ENCODE measurements around the gene UST. TPM values are rescaled to one million over a fixed set of nuclear protein-coding genes. Genes with fewer than 3 reads are reported as not detected.

UST gene
- total and polyA plus RNA-seq, 2 of the 8 experiments (the other 6 are each of a cell fraction or from before 2014, with no cell fraction given), result 13.5 to 34.5 TPM

GRCh38 chr6:148990403-148990802, 243.6 kb downstream of the UST start:
- H4K20me1 ChIP-seq (replicated peaks in 1 of 2; ENCODE audit: control insufficient read depth in 1 of 2, insufficient read depth in 2 of 2, low read length in 2 of 2), result no peaks in the 10 kb centered on the region
- no peak overlapping the region for H3K4me2 ChIP-seq (ENCODE audit: insufficient read depth in 1 of 2, low read depth in 2 of 2, low read length in 2 of 2)
- H3K36me3 ChIP-seq (ENCODE audit: control insufficient read depth in 2 of 4, insufficient read depth in 4 of 4, low read length in 3 of 4), result peaks cover 0 to 20% (median 9%) of the 10 kb centered on the region in 4 experiments; a peak in 4 of 8 replicates
- no peaks in the 10 kb centered on the region for H3K79me2 ChIP-seq (ENCODE audit: control insufficient read depth in 1 of 2, insufficient read depth in 2 of 2, low read length in 2 of 2)
- H4K91ac ChIP-seq (replicated peaks; ENCODE audit: insufficient read length, low read length), result no peak overlapping the region
- H3K4me1 ChIP-seq (replicated peaks in 1 of 4; ENCODE audit: control insufficient read depth in 3 of 4, insufficient read depth in 4 of 4, low read length in 3 of 4), result peaks cover 0 to 13% (median 12%) of the 10 kb centered on the region in 4 experiments; a peak in 4 of 7 replicates
- H2BK5ac ChIP-seq (ENCODE audit: low read depth, low read length), result no peak overlapping the region
- TF ChIP-seq, protein P1, sequence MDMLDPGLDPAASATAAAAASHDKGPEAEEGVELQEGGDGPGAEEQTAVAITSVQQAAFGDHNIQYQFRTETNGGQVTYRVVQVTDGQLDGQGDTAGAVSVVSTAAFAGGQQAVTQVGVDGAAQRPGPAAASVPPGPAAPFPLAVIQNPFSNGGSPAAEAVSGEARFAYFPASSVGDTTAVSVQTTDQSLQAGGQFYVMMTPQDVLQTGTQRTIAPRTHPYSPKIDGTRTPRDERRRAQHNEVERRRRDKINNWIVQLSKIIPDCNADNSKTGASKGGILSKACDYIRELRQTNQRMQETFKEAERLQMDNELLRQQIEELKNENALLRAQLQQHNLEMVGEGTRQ (IDR thresholded peaks at IDR 0.05; ENCODE audit: low read length), result no peak
- TF ChIP-seq KDM4A (IDR thresholded peaks at IDR 0.05; ENCODE audit: low read depth, low read length, severe bottlenecking) (no peak), RXRA (IDR thresholded peaks at IDR 0.05; ENCODE audit: insufficient read depth, low read depth, low read length) (no peak), EP300 (IDR thresholded peaks at IDR 0.05; ENCODE audit: borderline replicate concordance in 1 of 2, low read depth in 2 of 2, low read length in 2 of 2) (no peak), RAD21 (IDR thresholded peaks at IDR 0.05 in 1 of 2, conservative IDR thresholded peaks at IDR 0.05 in 1 of 2; ENCODE audit: low read depth in 2 of 2, low read length in 2 of 2) (no peak), TBP (IDR thresholded peaks at IDR 0.05; ENCODE audit: low read depth, low read length) (no peak), GABPA (IDR thresholded peaks at IDR 0.05; ENCODE audit: borderline replicate concordance, insufficient read depth, low read length) (no peak), SRF (IDR thresholded peaks at IDR 0.05; ENCODE audit: low read depth, low read length) (no peak)
- no peak overlapping the region for H2BK120ac ChIP-seq (replicated peaks; ENCODE audit: low read depth, low read length)
- POLR2A ChIA-PET (ENCODE audit: partially characterized antibody), result no interaction called here
- H3K18ac ChIP-seq (ENCODE audit: extremely low read depth, low read length), result no peak overlapping the region
- H3K27ac ChIP-seq (ENCODE audit: low read depth, low read length), result no peak overlapping the region
- no peak overlapping the region for H2BK12ac ChIP-seq (ENCODE audit: low read depth, low read length)
- H3K79me1 ChIP-seq (ENCODE audit: low read depth, low read length), result no peaks in the 10 kb centered on the region
- H2BK15ac ChIP-seq (ENCODE audit: low read length), result no peak overlapping the region
- H4K8ac ChIP-seq (ENCODE audit: extremely low read depth, insufficient read depth, low read length), result no peak overlapping the region
- H2BK20ac ChIP-seq (ENCODE audit: low read length), result no peak overlapping the region
- no peak overlapping the region for H3K4me3 ChIP-seq (ENCODE audit: extremely low read depth in 1 of 4, insufficient read depth in 2 of 4, low read depth in 3 of 4, low read length in 4 of 4)
- FAIRE-seq (no peak), DNase-seq (ENCODE audit: low read depth in 1 of 2, low spot score in 2 of 2) (no peak)
- no peak overlapping the region for H3K23ac ChIP-seq (ENCODE audit: insufficient read length)
- H4K5ac ChIP-seq (ENCODE audit: insufficient read length, low read depth, low read length), result no peak overlapping the region
- no peak overlapping the region for H3K56ac ChIP-seq (replicated peaks; ENCODE audit: insufficient read length, low read depth, low read length)
- H3K4ac ChIP-seq (replicated peaks; ENCODE audit: insufficient read length, low read depth, low read length), result no peak overlapping the region
- no peak overlapping the region for H3K9ac ChIP-seq (replicated peaks in 1 of 4; ENCODE audit: extremely low read depth in 1 of 4, low read depth in 3 of 4, low read length in 3 of 4)
- no peaks in the 10 kb centered on the region for H3K27me3 ChIP-seq (replicated peaks in 1 of 4; ENCODE audit: control insufficient read depth in 3 of 4, extremely low read depth in 1 of 4, insufficient read depth in 3 of 4, low read length in 3 of 4)
- no peaks in the 10 kb centered on the region for H3K23me2 ChIP-seq (ENCODE audit: low read depth, low read length)
- H2AFZ ChIP-seq (ENCODE audit: low read length), result no peak overlapping the region
- CTCF ChIA-PET (ENCODE audit: partially characterized antibody), result interaction anchor here (0.8 kb wide), 1 partner anchor 412 kb away, joined by 4 read pairs; no protein-coding TSS in a partner anchor
- H3K9me3 ChIP-seq (ENCODE audit: insufficient read depth in 2 of 2, low read depth in 1 of 2, low read length in 1 of 2), result peaks cover 2 to 3% of the 10 kb centered on the region in 2 experiments; a peak in 3 of 4 replicates
- WGBS, 2 experiments (ENCODE audit: extremely low coverage in 1 of 2, insufficient coverage in 1 of 2, insufficient read length in 1 of 2, insufficient replicate concordance in 2 of 2, low coverage in 1 of 2, low lambda C conversion rate in 2 of 2, missing lambda C conversion rate in 1 of 2), result 68% methylated on average over 6 of the region's 6 CpGs; no CpG with 5 or more reads in 1 of the 2 experiments
- H3K14ac ChIP-seq (ENCODE audit: insufficient read length), result no peak overlapping the region
- no peak overlapping the region for H2AK5ac ChIP-seq (ENCODE audit: low read depth, low read length)

All from H1 (cell line).